SK-N-DZ (cell line): ENCODE results near the gene ARHGEF16.

Experiments
- DNase-seq: peaks from one replicate; pipeline ENCODE4 v3.0.0-alpha.2; 2015; ENCODE audit warnings: low spot score

Gene ARHGEF16

DNA sequence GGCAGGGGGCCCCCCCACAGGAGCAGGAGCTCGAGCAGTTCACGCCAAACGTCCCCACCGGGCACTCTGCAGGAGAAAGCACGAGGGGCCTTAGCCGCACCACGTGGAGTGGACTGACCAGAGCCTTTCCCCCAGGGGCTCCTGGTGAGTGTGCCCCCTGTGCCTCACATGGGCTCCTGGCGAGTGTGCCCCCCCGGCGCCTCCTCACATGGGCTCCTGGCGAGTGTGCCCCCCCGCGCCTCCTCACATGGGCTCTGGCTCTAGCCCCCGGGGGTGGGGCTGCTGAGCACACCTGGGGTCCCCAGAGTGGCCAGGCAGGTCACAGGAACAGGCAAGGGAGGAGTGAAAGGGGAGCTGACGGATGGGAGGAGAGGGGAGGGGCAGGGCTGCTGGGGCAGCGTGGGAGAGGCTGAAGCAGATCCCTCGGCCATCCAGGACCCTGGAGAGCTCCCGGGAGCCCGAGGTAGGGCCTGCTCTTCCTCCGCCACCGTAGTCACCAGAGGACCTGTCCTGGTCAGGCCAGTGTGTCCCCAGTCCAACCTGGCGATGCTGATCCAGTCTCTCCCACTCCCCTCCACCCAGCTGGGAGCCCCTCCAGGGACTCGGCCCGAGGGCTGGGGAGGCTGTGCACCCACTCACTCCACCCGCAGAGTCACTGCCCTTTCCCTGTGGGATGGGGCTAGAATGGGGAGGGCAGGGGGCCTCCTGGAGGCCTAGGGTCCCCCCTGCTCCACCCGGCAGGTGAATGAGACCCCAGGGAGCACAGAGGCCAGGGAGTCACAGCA lies 47.6 kb downstream of the ARHGEF16 start:
- peak; percentile 41 for DNase-seq

GRCh38 chr1:3502641-3503524 lies 48.4 kb downstream of the ARHGEF16 start:
- DNase-seq: no peak

GRCh38 chr1:3503525-3503886 lies 49.0 kb downstream of the ARHGEF16 start:
- no peak for DNase-seq

DNA sequence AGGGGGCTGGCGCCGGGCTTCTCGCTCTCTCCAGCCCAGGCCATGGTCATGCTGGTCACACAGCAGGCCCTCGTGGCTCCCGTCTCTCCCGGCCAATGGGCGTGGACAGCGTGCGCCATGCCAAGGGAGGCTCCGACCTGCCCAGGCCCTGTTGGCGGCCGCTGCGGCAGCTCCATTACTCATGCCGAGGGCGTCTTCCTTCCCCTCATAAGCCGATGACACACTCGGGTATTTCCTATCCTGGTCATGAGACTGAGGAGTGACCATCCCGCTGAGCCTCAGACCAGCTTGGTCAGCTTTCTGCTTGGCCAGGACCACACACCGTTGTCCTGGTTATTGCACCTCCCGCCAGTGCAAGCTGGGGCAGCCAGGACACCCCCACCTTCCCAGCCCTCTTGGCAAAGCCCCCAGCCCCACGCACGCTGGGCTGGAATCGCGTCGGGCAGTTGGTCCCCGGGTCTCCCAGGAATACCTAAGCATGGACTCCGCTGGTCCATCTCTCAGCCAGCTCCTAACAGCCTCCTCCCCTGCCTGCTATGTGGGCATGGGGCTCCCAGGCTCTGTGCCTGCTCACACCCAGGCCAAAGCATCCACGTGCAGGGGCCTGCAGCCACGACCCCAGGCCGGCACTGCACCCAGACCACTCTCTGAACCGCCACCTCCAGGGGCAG lies 49.8 kb downstream of the ARHGEF16 start:
- DNase-seq: no peak

DNA sequence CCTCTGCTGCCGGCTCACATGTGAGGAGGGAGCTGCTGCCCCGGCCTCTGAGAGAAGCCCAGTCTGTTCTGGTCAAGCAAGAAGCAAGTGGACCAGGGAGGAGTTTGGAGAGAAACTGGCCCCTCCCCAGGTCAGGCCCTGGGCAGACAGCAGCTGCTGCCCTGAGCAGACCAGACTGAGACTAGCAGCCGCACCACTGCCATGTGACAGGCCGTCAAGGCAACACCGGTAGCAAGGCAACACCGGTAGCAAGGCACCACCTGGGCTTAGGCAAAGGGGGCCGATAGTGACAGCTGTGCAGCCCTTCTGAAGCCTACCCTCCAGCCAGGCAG lies 50.3 kb downstream of the ARHGEF16 start:
- DNase-seq: no peak

GRCh38 chr1:3505161-3505560 lies 50.7 kb downstream of the ARHGEF16 start:
- DNase-seq: no peak

DNA sequence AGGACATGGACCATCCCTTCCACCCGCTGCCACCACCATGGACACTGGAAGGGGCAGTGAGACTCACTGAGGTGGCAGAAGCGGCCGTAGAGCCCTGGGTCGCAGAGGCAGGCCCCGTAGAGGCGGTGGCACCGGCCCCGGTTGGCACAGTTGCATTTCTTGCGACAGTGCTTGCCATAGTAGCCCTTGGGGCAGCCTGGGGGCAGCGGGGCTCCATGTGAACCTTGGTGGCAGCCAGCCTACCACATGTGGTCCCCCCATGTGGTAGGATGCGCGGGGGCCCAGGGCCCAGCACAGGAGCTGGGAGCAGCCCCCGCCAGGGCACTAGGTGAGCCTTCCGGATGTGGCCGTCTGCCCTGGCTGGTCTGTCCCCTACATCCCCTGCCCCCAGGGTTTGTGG lies 51.6 kb downstream of the ARHGEF16 start:
- DNase-seq: no peak

GRCh38 chr1:3506943-3507342 lies 52.5 kb downstream of the ARHGEF16 start:
- DNase-seq: no peak

GRCh38 chr1:3507636-3508275 lies 53.3 kb downstream of the ARHGEF16 start:
- DNase-seq: no peak

GRCh38 chr1:3508757-3509415 lies 54.4 kb downstream of the ARHGEF16 start:
- DNase-seq: no peak

DNA sequence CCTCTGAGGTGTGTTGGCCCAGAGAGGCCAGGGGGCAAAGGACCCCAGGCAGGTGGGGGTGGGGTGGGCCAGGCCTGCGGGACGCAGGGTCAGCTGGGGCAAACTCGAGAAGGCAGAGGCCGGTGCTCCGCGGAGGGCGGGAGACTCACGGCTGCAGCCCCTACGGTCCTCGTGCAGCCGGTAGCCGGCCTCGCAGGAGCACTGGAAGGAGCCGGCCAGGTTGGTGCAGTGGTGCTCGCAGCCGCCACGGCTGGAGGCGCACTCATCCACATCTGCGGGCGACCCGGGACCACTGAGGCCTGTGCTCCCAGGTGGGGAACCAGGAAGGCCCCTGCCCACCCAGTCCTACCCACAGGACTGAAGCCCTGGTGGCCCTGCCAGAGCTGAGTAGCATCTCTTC lies 55.3 kb downstream of the ARHGEF16 start:
- DNase-seq: no peak

- DNase-seq: no peak
Measured at GRCh38 chr1:3510136-3510955, 55.9 kb downstream of the ARHGEF16 start.

DNA sequence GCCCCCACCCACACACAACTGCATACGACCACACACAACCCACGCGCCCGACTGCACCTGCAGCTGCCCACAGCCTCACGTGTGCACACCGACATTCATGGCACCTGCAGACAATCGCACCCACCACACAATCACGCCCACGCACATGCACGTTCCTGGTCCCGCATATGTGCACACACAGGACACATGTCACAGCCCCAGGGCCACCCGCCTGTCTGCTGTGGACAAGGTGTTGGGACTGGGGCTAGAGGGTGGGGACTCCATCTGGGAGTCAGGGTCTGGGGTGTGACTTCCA lies 56.4 kb downstream of the ARHGEF16 start:
- no peak for DNase-seq

GRCh38 chr1:3511306-3511705 lies 56.8 kb downstream of the ARHGEF16 start:
- DNase-seq: no peak

DNA sequence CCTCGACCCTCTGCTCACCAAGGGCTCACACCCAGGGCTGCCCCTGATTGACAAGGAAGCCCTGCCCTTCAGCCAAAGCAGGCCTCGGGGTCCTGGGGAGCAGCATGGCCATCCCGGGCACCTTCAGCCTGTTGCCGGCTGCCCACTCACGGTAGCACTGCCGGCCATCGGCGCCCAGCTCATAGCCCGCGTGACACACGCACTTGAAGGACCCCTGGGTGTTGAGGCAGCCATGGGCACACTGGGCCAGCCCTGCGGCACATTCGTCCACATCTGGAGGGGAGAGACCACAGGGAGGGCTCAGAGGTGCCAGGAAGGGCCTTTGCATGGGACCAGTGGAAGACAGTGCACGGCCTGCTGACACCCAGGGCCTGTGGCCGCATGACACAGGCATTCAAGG lies 57.4 kb downstream of the ARHGEF16 start:
- no peak for DNase-seq

GRCh38 chr1:3514404-3514803 lies 59.9 kb downstream of the ARHGEF16 start:
- DNase-seq: no peak

GRCh38 chr1:3515272-3515671 lies 60.8 kb downstream of the ARHGEF16 start:
- DNase-seq: no peak

DNA sequence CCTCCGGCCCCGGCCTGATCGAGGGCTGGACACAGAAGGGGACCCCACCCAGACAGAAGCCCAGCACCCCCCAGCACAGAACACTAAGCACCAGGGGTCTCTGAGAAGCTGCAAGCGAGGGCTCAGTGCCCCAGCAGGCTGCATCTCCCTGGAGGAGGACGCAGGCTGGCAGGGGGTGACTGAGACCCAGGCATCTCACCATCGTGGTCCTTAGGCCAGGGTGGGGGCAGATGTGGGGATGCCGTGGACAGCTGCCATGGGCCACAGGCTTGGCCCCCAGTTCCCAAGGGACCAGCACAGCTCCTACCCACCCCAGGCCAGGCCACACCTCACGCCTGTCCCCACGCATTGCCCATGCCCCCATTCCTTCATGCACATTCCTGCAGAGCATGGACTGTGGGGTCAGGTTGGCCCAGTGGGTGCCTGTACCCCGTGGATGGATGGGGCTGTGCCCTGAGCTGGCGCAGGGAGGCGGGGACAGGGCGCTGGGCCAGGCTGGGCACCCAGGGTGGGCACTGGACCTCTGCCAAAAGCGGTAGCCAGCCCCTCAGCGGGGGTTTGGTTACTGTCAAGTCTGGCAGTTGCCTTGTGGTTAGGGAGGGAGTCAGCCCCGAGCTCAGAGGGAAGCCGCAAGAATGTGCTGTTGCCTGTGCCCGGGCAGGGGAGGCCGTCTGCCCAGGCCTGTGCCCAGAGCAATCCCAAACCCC lies 61.5 kb downstream of the ARHGEF16 start:
- DNase-seq: no peak

DNA sequence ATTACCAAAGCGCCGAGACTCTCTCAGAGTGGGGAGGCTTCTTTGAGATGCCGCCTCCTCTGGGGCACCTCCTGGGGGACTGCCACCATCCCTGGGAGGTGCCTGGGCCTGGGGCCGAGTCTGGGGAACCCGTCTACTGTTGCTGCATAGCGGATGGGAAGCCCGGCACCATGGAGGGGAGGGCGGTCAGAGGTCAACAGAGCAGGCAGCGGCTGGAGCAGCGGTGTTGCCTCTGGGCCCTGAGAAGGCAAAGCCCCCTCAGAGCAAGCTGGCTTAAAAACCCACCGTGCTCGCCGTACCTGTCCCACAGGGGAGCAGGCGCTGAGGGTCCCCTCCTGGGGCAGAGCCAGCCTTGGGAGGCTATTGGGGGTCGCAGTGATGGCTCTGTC lies 62.0 kb downstream of the ARHGEF16 start:
- DNase-seq: no peak
